HG03439 (cell line): Measurements from ENCODE around the gene HCFC1R1.

Source experiments
- ATAC-seq: cut with Tn5 transposase; IDR thresholded peaks from one replicate; pipeline ENCODE4 v1.9.1; 2021; ENCODE audit warnings: mild to moderate bottlenecking, moderate library complexity; ENCODE audit not compliant: unreplicated experiment

HCFC1R1 gene

GRCh38 chr16:3020604-3021448 is 2.9 kb downstream of the HCFC1R1 start:
- ATAC-seq, result no peak

- ATAC-seq, result no peak
These were observed 3.5 kb downstream of the HCFC1R1 start, which contains the start of gene TNFRSF12A for GRCh38 chr16:3020247-3020603. Gene TNFRSF12A (plus strand): TSS chr16:3020368. CDS start chr16:3020398, 30 bp downstream.

GRCh38 chr16:3019594-3020246 is 4.0 kb downstream of the HCFC1R1 start:
- ATAC-seq, result no peak

DNA sequence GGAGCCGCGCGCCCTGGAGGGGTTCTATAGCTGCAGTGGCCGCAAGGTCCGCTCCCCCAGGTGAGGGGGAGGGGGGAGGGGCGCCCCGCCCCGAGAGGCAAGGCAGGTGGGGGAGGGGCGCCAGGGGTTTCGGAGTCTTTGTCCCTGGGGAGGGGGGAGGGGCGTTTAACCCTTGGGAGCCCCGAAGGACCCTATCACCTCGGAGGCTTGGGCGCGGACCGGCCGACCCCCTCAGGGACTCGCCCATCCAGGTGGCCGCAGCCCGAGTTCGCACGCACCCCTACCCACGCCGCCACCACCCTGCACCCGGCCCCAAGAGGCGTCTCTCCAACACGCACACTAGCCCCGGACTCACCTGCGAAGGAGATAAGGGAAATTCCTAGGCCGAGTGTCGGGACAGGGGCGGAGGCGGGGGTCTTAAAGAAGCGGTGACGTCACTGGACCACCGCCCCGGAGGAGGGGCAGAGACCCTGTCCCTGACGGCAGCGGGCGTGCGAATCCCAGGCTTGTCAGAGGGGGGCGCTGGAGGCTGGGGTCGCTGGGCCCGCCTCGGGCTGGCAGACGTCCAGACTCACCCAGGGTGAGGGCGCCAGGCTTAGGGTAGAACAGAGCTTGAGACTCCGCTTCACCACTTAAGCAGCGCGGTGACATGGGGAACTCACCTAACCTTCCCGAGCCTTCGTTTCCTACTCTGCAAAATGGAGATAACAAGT is 5.8 kb downstream of the HCFC1R1 start, which contains the start of gene CLDN6:
Gene CLDN6 (minus strand): TSS at position 390 of the 713 bp plus-strand sequence. CDS start 2,162 bp downstream, outside the sequence.
- no peak for ATAC-seq

- ATAC-seq, result no peak
These were observed 6.4 kb downstream of the HCFC1R1 start for GRCh38 chr16:3017344-3017743.

DNA sequence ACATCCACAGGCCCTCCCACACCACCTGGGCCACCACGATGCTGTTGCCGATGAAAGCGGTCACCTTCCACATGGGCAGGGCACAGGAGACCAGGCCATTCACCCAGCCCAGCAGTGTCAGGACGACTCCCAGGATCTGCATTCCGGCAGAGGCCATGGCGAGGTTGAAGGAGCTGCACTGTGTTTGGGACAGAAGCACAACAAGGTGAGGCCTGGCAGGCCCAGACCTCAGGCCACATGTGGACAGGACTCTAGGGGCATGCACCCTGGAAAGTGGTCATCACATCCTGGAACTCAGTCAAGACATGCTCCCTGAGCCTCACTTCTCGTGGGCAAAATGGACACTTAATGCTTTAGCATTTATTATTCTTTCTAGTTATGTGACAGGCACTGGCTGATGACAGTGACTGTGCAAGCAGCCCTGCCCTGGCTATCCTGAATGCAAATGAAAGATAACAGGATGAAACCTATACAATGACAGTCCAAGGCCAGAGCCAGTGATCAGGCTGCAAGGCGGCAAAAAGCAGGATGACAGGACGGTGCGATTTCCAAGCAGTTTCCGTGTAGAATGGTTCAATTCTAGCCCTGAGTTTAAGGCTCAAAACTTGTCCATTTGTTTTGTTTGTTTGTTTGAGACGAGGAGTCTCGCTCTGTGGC is 7.7 kb downstream of the HCFC1R1 start:
- ATAC-seq, result no peak

DNA sequence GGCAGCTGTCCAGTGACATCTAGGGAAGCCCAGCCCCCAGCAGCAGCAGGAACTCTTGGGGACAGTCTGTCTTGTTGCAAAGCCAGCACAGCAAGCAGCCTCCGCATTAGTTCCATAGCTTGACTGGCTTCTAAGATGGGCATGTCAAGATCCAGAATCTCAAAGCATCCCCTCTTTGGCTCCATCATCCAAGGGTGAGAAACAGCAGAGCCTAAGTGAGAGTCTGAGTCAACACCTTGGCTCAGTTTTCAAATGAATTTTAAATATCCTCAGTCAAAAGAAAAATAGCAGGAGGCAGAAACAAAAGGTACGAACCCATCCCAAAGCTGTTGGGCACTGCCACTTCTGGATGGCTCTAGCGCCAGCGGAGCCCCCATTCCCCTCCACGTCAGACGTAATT is 8.8 kb downstream of the HCFC1R1 start:
- ATAC-seq, result no peak

DNA sequence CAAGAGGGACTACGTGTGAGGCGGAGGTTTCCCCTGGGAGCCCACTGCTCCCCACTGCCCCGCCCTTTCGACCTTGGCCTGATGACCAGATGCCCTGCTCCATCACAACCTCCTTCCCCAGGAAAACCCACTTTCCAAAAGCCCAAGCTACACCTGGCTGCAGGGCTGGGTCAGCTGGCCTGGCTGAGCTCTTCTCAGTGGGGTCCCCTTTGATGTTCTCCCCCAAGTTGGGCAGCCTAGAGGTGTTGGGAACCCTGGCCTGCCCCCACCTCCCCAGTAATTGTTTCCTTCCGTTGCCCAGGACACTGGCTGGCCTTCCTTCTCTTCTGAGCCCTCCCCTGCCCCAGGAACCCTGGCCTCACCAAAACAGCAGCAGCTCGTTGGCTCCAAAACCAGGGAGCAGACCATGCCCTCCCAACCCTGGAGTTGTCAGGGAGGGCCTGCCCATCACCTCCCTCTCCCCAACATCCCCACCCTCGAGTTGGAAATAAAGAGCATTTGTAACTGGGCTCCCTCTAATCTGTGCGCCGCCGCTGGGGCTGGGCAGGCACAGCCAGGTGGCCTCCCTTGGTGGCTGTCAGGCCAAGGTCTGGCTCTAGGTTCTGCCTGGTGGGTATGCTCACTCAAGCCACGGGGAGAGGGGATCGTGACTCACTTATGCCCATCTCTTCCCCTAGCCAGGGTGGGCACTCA is 9.6 kb downstream of the HCFC1R1 start:
- ATAC-seq, result no peak

GRCh38 chr16:3013491-3013951 is 10.2 kb downstream of the HCFC1R1 start:
- no peak for ATAC-seq

GRCh38 chr16:3012828-3013420 is 10.8 kb downstream of the HCFC1R1 start, which contains the start of gene CLDN9:
Gene CLDN9 (plus strand): TSS chr16:3012923. CDS start chr16:3013363, 440 bp downstream.
- no peak for ATAC-seq

GRCh38 chr16:3012246-3012645 is 11.5 kb downstream of the HCFC1R1 start:
- no peak for ATAC-seq

GRCh38 chr16:3010510-3010909 is 13.2 kb downstream of the HCFC1R1 start:
- ATAC-seq, result no peak

DNA sequence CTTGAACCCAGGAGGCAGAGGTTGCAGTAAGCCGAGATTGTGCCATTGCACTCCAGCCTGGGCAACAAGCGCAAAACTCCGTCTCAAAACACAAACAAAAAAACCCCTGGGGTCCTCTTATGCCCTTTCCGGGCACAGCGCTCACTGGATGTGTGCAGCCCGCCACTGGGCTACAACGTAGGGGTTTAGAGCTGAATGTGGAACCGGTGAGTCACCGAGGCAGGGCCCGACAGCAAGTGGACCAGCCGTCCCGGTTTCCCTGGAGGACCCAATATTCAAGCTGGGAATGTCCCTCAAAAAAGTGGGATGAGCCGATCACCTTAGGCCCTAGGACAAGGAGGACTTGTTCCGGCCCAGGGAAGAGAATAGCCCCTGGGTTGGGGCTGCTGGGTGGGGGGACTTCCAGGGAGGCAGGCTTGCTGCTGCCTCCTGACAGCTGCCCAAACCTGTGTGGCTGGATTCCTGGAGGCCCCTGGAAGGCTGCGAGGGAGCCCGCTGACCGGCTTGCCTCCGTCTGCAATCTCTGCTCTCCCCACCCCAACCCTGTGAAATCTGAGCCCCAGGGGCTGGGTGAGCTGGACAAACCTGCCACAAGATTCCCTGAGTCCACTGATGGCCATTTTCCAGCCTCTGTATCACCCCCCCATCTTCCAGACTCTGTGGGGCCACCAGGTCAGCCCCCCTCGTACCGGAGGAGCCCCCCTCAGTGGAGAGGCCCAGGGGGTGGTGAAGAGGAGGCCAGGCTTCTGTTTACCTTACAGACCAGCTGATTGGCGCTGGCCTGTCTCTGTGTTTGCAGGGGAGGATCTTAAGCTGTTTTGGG is 14.0 kb downstream of the HCFC1R1 start:
- ATAC-seq, result no peak

GRCh38 chr16:3008690-3009037 is 15.1 kb downstream of the HCFC1R1 start:
- no peak for ATAC-seq

GRCh38 chr16:3007957-3008689 is 15.6 kb downstream of the HCFC1R1 start:
- no peak for ATAC-seq

DNA sequence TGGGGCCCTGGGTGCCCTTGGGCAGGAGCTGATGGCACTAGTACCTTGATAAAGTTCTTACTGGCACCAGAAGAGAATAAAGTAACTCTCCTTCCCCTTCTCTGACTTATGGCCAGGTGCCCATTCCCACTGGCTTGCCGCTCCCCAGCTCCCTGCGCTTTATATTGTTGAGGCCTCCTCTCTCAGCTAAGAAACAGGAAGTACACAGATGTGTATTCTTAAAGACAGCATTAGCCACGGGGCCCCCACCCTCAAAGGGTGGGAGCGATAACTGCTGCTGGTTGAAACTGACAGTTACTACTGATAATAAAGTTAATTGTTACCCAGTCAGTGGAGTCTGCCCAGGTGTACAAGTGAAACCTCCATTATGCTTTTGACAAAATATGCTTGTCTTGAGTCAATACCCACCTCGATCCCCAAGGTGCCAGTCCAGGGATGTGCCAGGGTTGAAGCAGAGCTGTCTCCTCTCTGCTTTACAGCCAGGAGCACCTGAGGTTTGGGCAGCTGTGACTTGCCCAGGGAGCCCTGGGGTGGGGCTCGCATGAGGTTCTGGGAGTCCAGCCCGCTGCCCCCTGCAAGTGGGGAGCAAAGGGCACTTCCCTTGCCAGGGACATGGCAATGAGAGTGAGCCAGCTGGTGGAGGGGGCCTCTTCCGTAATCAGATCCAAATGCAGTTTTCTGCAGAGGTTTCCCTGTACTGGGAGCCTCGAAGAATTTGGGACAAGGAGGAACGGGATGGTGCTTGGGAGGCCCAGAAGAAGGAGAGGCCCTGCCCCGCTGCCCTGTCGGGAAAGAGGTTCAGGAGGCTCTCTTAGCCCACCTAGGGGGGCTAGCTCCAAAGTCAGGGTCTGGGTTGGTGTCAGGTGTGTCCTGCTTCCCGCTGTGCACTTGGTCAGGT is 16.4 kb downstream of the HCFC1R1 start:
- ATAC-seq, result no peak

DNA sequence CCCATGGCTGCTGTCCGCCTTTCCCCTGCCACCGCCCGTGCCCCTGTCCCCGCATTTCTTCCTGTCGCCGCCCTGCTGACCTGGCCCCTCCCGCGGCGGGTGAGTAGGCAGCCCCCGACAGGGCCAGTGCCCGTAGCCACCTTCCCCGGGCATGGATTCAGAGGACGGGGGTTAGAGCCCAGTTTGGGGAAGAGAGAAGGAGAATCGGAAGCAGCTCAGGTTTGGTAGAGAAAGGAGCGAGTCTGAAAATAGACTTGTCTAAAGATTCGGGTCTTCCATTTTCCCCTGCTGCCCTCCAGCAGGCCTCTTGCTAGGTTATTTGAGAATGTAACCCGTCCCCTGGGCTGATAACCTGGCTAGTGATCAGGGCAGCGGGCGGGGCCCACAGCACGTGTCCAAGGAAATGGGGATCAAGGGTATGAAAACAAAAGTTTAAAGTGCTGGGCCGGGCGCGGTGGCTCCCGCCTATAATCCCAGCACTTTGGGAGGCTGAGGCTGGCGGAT is 18.9 kb downstream of the HCFC1R1 start:
- no peak for ATAC-seq
